Measurements from ENCODE around the gene SLC5A3.

Gene SLC5A3

DNA sequence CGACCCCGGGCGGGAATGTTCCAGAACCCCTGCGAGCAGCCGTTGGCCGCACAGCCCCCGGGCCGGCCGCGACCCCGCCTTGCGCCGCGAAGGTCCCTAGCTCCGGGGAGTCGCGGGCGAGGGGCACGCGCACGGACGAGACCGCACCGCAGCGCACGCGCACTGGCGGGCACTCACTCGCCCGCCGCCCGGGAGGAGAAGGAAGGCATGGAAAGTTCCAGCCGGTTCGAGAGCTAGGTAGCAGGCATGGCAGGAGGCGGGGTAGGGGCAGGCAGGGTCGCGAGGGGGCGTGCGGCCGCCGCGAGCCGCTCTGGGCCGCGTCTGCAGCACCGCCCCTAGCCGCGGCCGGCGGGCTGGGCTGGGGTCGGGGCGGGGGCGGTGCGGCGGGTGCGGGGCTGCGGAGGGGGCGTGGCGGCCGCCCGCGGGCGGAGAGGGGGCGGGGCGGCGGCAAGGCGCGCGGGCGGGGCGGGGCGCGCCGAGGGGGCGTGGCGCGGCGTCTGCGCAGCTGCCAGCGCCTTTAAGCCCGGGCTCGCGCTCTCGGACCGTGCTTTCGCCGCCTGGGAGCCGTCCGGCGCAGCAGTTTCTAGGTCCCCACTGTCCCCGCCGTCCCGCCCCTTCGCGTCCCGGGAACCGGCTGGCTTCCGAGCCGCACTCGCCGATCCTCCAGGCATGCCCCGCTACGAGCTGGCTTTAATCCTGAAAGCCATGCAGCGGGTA lies at the start of gene SLC5A3, which contains the start of gene MRPS6:
SLC5A3 (plus strand) TSS at position 547 of the 717 bp plus-strand sequence. CDS start 21,621 bp downstream, outside the sequence.
MRPS6 (plus strand) TSS at position 547 of the 717 bp plus-strand sequence; CDS start at position 670, 123 bp downstream.
- TF ChIP-seq FOXA1 (IDR thresholded peaks at IDR 0.05) (no peak), CTBP1 (IDR thresholded peaks at IDR 0.05; ENCODE audit: borderline replicate concordance) (no peak), ARNT (IDR thresholded peaks at IDR 0.05) (no peak), FOXM1 (IDR thresholded peaks at IDR 0.05; ENCODE audit: borderline replicate concordance) (no peak), FOXK2 (IDR thresholded peaks at IDR 0.05) (no peak), LEF1 (IDR thresholded peaks at IDR 0.05; ENCODE audit: borderline replicate concordance) (no peak), SUZ12 (IDR thresholded peaks at IDR 0.05) (no peak), HDGF (IDR thresholded peaks at IDR 0.05; ENCODE audit: borderline replicate concordance) (no peak), ZNF384 (IDR thresholded peaks at IDR 0.05) (no peak), L3MBTL2 (conservative IDR thresholded peaks at IDR 0.05) (no peak), SP1 (IDR thresholded peaks at IDR 0.05) (no peak), BHLHE40 (IDR thresholded peaks at IDR 0.05; ENCODE audit: borderline replicate concordance) (no peak), TARDBP (IDR thresholded peaks at IDR 0.05) (no peak), NFRKB (IDR thresholded peaks at IDR 0.05) (no peak)
- TF ChIP-seq, protein P1, sequence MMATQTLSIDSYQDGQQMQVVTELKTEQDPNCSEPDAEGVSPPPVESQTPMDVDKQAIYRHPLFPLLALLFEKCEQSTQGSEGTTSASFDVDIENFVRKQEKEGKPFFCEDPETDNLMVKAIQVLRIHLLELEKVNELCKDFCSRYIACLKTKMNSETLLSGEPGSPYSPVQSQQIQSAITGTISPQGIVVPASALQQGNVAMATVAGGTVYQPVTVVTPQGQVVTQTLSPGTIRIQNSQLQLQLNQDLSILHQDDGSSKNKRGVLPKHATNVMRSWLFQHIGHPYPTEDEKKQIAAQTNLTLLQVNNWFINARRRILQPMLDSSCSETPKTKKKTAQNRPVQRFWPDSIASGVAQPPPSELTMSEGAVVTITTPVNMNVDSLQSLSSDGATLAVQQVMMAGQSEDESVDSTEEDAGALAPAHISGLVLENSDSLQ (IDR thresholded peaks at IDR 0.05), result no peak
- DNase-seq (ENCODE audit: extremely low spot score), result peak; percentile 96
- ChIA-PET CTCF (interaction anchor here (0.7 to 1.0 kb wide), 2 partner anchors 56 to 149 kb away, joined by 3 to 4 read pairs; no protein-coding TSS in a partner anchor), POLR2A (interaction anchor here (0.7 to 1.4 kb wide), 6 partner anchors 8 to 275 kb away, joined by 3 to 4 read pairs (median 3); no protein-coding TSS in a partner anchor)

DNA sequence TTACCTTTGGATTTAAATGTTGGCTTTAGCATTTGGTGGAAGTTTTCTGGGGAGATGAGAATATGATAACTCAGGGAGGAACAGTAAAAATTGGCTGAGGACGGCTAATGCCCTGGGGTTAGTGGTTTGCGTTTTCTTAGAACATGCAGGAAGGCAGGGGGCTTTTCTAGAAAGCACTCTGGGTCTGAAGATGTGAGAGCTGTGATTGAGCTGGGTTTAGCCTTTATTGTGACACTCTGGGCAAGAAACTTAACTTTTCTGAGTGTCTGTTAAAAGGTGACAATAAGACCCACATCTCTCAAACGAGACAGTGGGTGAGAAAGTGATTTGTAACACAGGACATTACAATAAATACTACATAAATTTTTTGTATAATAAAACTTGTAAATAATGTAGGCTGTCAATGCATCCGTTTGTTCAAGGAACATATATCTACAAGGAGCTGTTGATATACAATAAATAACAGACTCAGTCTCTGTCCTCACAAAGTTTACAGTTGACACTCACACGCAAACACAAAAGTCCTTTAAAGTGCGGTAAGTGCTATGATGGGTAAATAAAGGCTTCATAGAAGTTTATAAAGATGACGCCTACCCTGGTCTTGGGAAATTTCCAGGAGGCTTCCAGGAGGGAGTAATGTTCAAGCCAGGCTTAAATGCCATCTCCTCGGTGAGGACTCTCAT lies 49.5 kb upstream of the SLC5A3 start:
- ChIA-PET CTCF (no interaction called here), POLR2A (no interaction called here)
- no peak for TF ChIP-seq BHLHE40 (IDR thresholded peaks at IDR 0.05; ENCODE audit: borderline replicate concordance)
- no peak for DNase-seq (ENCODE audit: extremely low spot score)

DNA sequence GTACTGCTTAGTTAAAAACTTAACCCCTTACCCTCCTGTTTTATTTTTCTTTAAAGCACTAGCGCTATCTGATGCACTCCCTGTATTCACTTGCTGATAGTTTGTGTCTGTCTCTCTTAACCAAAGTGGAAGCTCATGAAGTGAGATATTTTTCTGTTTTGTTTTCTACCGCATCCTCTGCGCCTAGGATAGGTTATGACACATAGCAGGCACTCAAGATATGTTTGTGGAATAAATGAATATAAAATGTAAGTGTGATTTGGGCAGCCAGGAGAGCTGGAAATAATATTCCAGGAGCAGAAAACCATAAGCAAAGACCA lies 49.0 kb upstream of the SLC5A3 start:
- POLR2A ChIA-PET, result no interaction called here
- CTCF ChIA-PET, result no interaction called here

DNA sequence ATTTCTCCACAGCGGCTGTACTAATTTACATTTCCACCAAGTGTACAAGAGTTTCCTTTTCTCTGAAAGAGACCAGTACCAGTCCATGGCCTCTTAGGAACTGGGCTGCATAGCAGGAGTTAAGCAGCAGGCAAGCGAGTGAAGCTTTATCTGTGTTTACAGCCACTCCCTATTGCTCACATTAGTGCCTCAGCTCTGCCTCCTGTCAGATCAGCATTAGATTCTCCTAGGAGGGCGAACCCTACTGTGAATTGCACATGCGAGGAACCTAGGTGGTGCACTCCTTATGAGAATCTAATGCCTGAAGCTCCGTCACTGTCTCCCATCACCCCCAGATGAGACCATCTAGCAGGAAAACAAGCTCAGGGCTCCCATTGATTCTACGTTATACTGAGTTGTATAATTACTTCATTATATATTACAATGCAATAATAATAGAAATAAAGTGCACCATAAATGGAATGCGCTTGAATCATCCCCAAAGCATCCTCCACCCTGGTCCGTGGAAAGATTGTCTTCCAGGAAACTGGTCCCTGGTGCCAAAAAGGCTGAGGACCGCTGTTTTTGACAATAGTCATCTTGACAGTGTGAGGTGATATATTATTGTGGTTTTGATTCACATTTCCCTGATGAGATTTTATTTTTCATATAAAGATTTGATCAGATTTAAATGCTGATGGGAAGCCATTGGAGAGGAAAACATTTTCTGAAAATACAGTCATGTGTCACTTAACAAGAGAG lies 45.5 kb upstream of the SLC5A3 start:
- TF ChIP-seq, protein P1 (IDR thresholded peaks at IDR 0.05), result no peak
- TF ChIP-seq ARNT (IDR thresholded peaks at IDR 0.05), result no peak
- no peak for TF ChIP-seq NFRKB (IDR thresholded peaks at IDR 0.05)
- no peak for TF ChIP-seq HDGF (IDR thresholded peaks at IDR 0.05; ENCODE audit: borderline replicate concordance)
- TF ChIP-seq LEF1 (IDR thresholded peaks at IDR 0.05; ENCODE audit: borderline replicate concordance), result no peak
- no peak for TF ChIP-seq ZNF384 (IDR thresholded peaks at IDR 0.05)
- TF ChIP-seq ELF4 (IDR thresholded peaks at IDR 0.05), result no peak
- TF ChIP-seq FOXA1 (IDR thresholded peaks at IDR 0.05), result no peak
- no peak for TF ChIP-seq L3MBTL2 (conservative IDR thresholded peaks at IDR 0.05)
- no peak for TF ChIP-seq FOXK2 (IDR thresholded peaks at IDR 0.05)
- no peak for TF ChIP-seq SP1 (IDR thresholded peaks at IDR 0.05)
- TF ChIP-seq BHLHE40 (IDR thresholded peaks at IDR 0.05; ENCODE audit: borderline replicate concordance), result no peak
- no peak for TF ChIP-seq TARDBP (IDR thresholded peaks at IDR 0.05)
- no peak for TF ChIP-seq CTBP1 (IDR thresholded peaks at IDR 0.05; ENCODE audit: borderline replicate concordance)
- TF ChIP-seq FOXM1 (IDR thresholded peaks at IDR 0.05; ENCODE audit: borderline replicate concordance), result no peak
- no peak for TF ChIP-seq SUZ12 (IDR thresholded peaks at IDR 0.05)
- CTCF ChIA-PET, result interaction anchor here (0.6 kb wide), 1 partner anchor 575 kb away, joined by 3 read pairs; no protein-coding TSS in a partner anchor
- DNase-seq (ENCODE audit: extremely low spot score), result no peak
- POLR2A ChIA-PET, result no interaction called here

More for the DNA sequence above, 49.0 kb upstream of the SLC5A3 start:
- DNase-seq (ENCODE audit: extremely low spot score), result no peak
- no peak for TF ChIP-seq L3MBTL2 (conservative IDR thresholded peaks at IDR 0.05)
- TF ChIP-seq, protein P1 (IDR thresholded peaks at IDR 0.05), result no peak
- TF ChIP-seq SP1 (IDR thresholded peaks at IDR 0.05), result no peak
- no peak for TF ChIP-seq HDGF (IDR thresholded peaks at IDR 0.05; ENCODE audit: borderline replicate concordance)
- no peak for TF ChIP-seq NFRKB (IDR thresholded peaks at IDR 0.05)
- TF ChIP-seq FOXM1 (IDR thresholded peaks at IDR 0.05; ENCODE audit: borderline replicate concordance), result no peak
- TF ChIP-seq LEF1 (IDR thresholded peaks at IDR 0.05; ENCODE audit: borderline replicate concordance), result no peak
- TF ChIP-seq CTBP1 (IDR thresholded peaks at IDR 0.05; ENCODE audit: borderline replicate concordance), result no peak
- TF ChIP-seq SUZ12 (IDR thresholded peaks at IDR 0.05), result no peak
- no peak for TF ChIP-seq FOXA1 (IDR thresholded peaks at IDR 0.05)
- no peak for TF ChIP-seq FOXK2 (IDR thresholded peaks at IDR 0.05)
- TF ChIP-seq ELF4 (IDR thresholded peaks at IDR 0.05), result no peak
- no peak for TF ChIP-seq BHLHE40 (IDR thresholded peaks at IDR 0.05; ENCODE audit: borderline replicate concordance)
- no peak for TF ChIP-seq TARDBP (IDR thresholded peaks at IDR 0.05)
- TF ChIP-seq ARNT (IDR thresholded peaks at IDR 0.05), result no peak
- TF ChIP-seq ZNF384 (IDR thresholded peaks at IDR 0.05), result no peak
